ENCODE results near the gene MBD5.

DNA sequence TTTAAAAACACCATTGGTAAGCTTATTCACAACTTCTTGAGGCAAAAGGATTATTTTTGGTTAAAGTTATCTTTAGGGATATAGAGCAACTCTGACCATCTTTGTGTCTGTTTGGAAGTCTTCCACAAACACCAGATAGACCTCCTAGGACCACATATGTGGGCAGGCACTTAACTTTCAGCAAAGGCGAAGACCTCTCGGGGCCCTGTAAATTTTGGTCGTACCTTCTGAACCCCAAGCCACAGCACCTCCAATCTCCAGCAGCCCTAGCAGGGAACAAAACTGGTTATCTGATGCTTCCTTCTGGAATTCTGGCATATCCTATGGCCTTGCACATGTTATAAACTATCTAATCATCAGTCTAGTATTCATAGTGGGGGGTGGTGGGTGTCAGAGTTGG, 114.8 kb downstream of the MBD5 start:
- no peak for TF ChIP-seq POLR2A (IDR thresholded peaks at IDR 0.05)
- TF ChIP-seq, protein P1, sequence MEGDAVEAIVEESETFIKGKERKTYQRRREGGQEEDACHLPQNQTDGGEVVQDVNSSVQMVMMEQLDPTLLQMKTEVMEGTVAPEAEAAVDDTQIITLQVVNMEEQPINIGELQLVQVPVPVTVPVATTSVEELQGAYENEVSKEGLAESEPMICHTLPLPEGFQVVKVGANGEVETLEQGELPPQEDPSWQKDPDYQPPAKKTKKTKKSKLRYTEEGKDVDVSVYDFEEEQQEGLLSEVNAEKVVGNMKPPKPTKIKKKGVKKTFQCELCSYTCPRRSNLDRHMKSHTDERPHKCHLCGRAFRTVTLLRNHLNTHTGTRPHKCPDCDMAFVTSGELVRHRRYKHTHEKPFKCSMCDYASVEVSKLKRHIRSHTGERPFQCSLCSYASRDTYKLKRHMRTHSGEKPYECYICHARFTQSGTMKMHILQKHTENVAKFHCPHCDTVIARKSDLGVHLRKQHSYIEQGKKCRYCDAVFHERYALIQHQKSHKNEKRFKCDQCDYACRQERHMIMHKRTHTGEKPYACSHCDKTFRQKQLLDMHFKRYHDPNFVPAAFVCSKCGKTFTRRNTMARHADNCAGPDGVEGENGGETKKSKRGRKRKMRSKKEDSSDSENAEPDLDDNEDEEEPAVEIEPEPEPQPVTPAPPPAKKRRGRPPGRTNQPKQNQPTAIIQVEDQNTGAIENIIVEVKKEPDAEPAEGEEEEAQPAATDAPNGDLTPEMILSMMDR (IDR thresholded peaks at IDR 0.05) = no peak

All from adrenal gland (tissue), 5 donors.